ENCODE data around the gene PLVAP.

Gene PLVAP

DNA sequence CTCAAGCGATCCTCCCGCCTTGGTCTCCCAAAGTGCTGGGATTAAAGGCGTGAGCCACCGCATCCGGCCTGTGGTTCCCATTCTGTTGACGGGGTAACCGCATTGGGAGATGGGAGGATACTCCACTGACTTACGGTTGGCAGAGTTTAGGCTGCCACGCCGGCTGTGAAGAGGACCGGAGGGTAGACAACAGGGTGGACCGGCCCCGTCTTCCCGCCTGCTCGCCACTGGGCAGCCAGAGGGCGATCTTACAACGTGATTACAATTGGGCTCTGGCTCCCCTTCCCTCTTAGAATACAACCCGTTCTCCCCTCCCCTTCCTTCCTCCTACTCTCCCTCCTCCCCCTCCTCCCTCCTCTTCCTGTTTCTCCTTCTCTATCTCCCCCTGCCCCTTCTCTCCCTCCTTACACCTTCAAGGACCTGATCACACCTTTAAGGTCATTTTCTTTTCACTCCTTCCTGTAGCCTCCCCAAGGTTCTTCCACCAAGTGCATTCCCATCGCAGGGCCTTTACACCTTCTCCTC lies 17.8 kb upstream of the PLVAP start:
- H3K4me1 ChIP-seq (ENCODE audit: control insufficient read depth, low read depth, low read length) = peaks cover 4% of the 10 kb centered on the region
- no peak overlapping the region for H3K9ac ChIP-seq (ENCODE audit: low read length)
- H3K27me3 ChIP-seq (ENCODE audit: control insufficient read depth, insufficient read depth, low read length) = peaks cover 3% of the 10 kb centered on the region
- H3K9me3 ChIP-seq (ENCODE audit: control insufficient read depth, low read depth, low read length) = no peaks in the 10 kb centered on the region
- H3K36me3 ChIP-seq (ENCODE audit: control insufficient read depth, low read depth, low read length) = no peaks in the 10 kb centered on the region
- peak overlapping the region; percentile 45 for H3K27ac ChIP-seq (ENCODE audit: low read length)
- H3K4me3 ChIP-seq (ENCODE audit: low read length) = no peak overlapping the region

DNA sequence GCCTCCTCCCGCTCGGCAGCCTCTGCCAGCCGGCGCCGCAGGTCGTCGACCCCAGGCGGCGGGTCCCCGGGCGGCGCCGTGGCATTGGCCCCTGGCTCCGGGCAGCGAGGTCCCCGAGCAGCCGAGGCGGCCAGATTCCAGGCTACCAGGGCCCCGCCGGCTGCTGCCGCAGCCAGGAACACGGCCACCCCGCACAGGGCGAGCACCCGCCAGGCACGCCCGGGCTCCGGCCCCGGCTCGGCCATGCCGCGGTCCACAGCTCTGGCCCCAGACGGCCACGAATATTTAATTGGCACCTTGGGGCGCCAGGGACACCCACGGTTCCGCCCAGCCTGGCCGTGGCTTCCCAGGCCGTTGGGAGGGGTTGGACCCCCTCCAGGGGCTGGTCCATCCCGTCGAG lies 16.8 kb upstream of the PLVAP start, which contains the start of gene CCDC194:
Gene CCDC194 (minus strand): TSS at position 283 of the 400 bp plus-strand sequence. CDS start 38 bp downstream, at position 245.
- peaks cover 4% of the 10 kb centered on the region for H3K4me1 ChIP-seq (ENCODE audit: control insufficient read depth, low read depth, low read length)
- H3K9me3 ChIP-seq (ENCODE audit: control insufficient read depth, low read depth, low read length) = peaks cover 5% of the 10 kb centered on the region
- no peak within 1 kb of the TSS for H3K9ac ChIP-seq (ENCODE audit: low read length)
- no peak within 1 kb of the TSS for H3K4me3 ChIP-seq (ENCODE audit: low read length)
- H3K36me3 ChIP-seq (ENCODE audit: control insufficient read depth, low read depth, low read length) = no peaks in the 10 kb centered on the region
- H3K27me3 ChIP-seq (ENCODE audit: control insufficient read depth, insufficient read depth, low read length) = peaks cover 8% of the 10 kb centered on the region
- H3K27ac ChIP-seq (ENCODE audit: low read length) = no peak within 1 kb of the TSS

GRCh38 chr19:17393002-17393401 lies 15.9 kb upstream of the PLVAP start:
- no peak overlapping the region for H3K4me3 ChIP-seq (ENCODE audit: low read length)
- no peaks in the 10 kb centered on the region for H3K36me3 ChIP-seq (ENCODE audit: control insufficient read depth, low read depth, low read length)
- H3K27ac ChIP-seq (ENCODE audit: low read length) = no peak overlapping the region
- H3K9me3 ChIP-seq (ENCODE audit: control insufficient read depth, low read depth, low read length) = peaks cover 5% of the 10 kb centered on the region
- peaks cover 8% of the 10 kb centered on the region for H3K27me3 ChIP-seq (ENCODE audit: control insufficient read depth, insufficient read depth, low read length)
- peaks cover 4% of the 10 kb centered on the region for H3K4me1 ChIP-seq (ENCODE audit: control insufficient read depth, low read depth, low read length)
- no peak overlapping the region for H3K9ac ChIP-seq (ENCODE audit: low read length)

- Histone ChIP-seq H3K4me1 (ENCODE audit: control insufficient read depth, low read depth, low read length) (peaks cover 4% of the 10 kb centered on the region), H3K36me3 (ENCODE audit: control insufficient read depth, low read depth, low read length) (no peaks in the 10 kb centered on the region), H3K9ac (ENCODE audit: low read length) (no peak overlapping the region)
Measured at GRCh38 chr19:17391371-17392151, 14.4 kb upstream of the PLVAP start.

GRCh38 chr19:17390665-17391370 lies 13.7 kb upstream of the PLVAP start:
- Histone ChIP-seq H3K27ac (ENCODE audit: low read length) (no peak overlapping the region), H3K4me1 (ENCODE audit: control insufficient read depth, low read depth, low read length) (peaks cover 4% of the 10 kb centered on the region), H3K36me3 (ENCODE audit: control insufficient read depth, low read depth, low read length) (no peaks in the 10 kb centered on the region), H3K9ac (ENCODE audit: low read length) (no peak overlapping the region), H3K9me3 (ENCODE audit: control insufficient read depth, low read depth, low read length) (peaks cover 5% of the 10 kb centered on the region), H3K27me3 (ENCODE audit: control insufficient read depth, insufficient read depth, low read length) (peaks cover 8% of the 10 kb centered on the region), H3K4me3 (ENCODE audit: low read length) (peak overlapping the region; percentile 80)

More at GRCh38 chr19:17391371-17392151, 14.4 kb upstream of the PLVAP start:
- peaks cover 8% of the 10 kb centered on the region for H3K27me3 ChIP-seq (ENCODE audit: control insufficient read depth, insufficient read depth, low read length)
- H3K9me3 ChIP-seq (ENCODE audit: control insufficient read depth, low read depth, low read length) = peaks cover 5% of the 10 kb centered on the region
- H3K27ac ChIP-seq (ENCODE audit: low read length) = no peak overlapping the region
- peak overlapping the region; percentile 80 for H3K4me3 ChIP-seq (ENCODE audit: low read length)

GRCh38 chr19:17389957-17390664 lies 13.0 kb upstream of the PLVAP start:
- peak overlapping the region; percentile 78 for H3K4me3 ChIP-seq (ENCODE audit: low read length)

DNA sequence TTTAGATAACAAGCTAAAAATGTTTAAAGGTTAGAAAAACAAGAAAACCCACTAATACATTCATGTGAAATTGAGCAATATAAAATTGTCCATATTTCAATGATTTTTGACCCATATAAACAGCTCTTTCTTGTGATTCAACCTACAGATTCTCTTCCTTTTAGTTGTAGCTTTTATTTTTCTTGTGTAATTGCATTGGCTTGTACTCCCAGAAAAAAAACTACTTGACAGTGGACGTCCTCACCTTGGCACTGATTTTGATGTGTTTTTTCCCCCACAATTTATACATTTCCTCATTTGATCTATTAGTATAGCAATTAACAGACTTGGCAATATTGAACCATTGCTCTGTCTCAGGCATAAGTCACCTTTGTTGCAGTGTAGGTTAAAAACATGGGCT lies 12.1 kb upstream of the PLVAP start:
- peaks cover 5% of the 10 kb centered on the region for H3K9me3 ChIP-seq (ENCODE audit: control insufficient read depth, low read depth, low read length)
- no peaks in the 10 kb centered on the region for H3K4me1 ChIP-seq (ENCODE audit: control insufficient read depth, low read depth, low read length)

More at GRCh38 chr19:17389957-17390664, 13.0 kb upstream of the PLVAP start:
- Histone ChIP-seq H3K27ac (ENCODE audit: low read length) (no peak overlapping the region), H3K27me3 (ENCODE audit: control insufficient read depth, insufficient read depth, low read length) (peaks cover 8% of the 10 kb centered on the region), H3K9me3 (ENCODE audit: control insufficient read depth, low read depth, low read length) (peaks cover 5% of the 10 kb centered on the region), H3K9ac (ENCODE audit: low read length) (no peak overlapping the region), H3K36me3 (ENCODE audit: control insufficient read depth, low read depth, low read length) (no peaks in the 10 kb centered on the region), H3K4me1 (ENCODE audit: control insufficient read depth, low read depth, low read length) (peaks cover under 1% of the 10 kb centered on the region)

GRCh38 chr19:17385878-17386611 lies 8.9 kb upstream of the PLVAP start:
- H3K36me3 ChIP-seq (ENCODE audit: control insufficient read depth, low read depth, low read length) = no peaks in the 10 kb centered on the region
- no peak overlapping the region for H3K27ac ChIP-seq (ENCODE audit: low read length)
- peaks cover 8% of the 10 kb centered on the region for H3K27me3 ChIP-seq (ENCODE audit: control insufficient read depth, insufficient read depth, low read length)
- H3K4me1 ChIP-seq (ENCODE audit: control insufficient read depth, low read depth, low read length) = peaks cover 6% of the 10 kb centered on the region
- H3K4me3 ChIP-seq (ENCODE audit: low read length) = no peak overlapping the region
- H3K9ac ChIP-seq (ENCODE audit: low read length) = no peak overlapping the region
- peaks cover 5% of the 10 kb centered on the region for H3K9me3 ChIP-seq (ENCODE audit: control insufficient read depth, low read depth, low read length)

More for the DNA sequence above, 12.1 kb upstream of the PLVAP start:
- H3K4me3 ChIP-seq (ENCODE audit: low read length) = no peak overlapping the region
- H3K27ac ChIP-seq (ENCODE audit: low read length) = no peak overlapping the region
- no peak overlapping the region for H3K9ac ChIP-seq (ENCODE audit: low read length)
- peaks cover 8% of the 10 kb centered on the region for H3K27me3 ChIP-seq (ENCODE audit: control insufficient read depth, insufficient read depth, low read length)
- no peaks in the 10 kb centered on the region for H3K36me3 ChIP-seq (ENCODE audit: control insufficient read depth, low read depth, low read length)

- H3K27me3 ChIP-seq (ENCODE audit: control insufficient read depth, insufficient read depth, low read length) = no peaks in the 10 kb centered on the region
- H3K27ac ChIP-seq (ENCODE audit: low read length) = no peak overlapping the region
- H3K36me3 ChIP-seq (ENCODE audit: control insufficient read depth, low read depth, low read length) = no peaks in the 10 kb centered on the region
- peaks cover 11% of the 10 kb centered on the region for H3K4me1 ChIP-seq (ENCODE audit: control insufficient read depth, low read depth, low read length)
- no peaks in the 10 kb centered on the region for H3K9me3 ChIP-seq (ENCODE audit: control insufficient read depth, low read depth, low read length)
- no peak overlapping the region for H3K9ac ChIP-seq (ENCODE audit: low read length)
- H3K4me3 ChIP-seq (ENCODE audit: low read length) = no peak overlapping the region
Measured at GRCh38 chr19:17380426-17381138, 3.4 kb upstream of the PLVAP start.

DNA sequence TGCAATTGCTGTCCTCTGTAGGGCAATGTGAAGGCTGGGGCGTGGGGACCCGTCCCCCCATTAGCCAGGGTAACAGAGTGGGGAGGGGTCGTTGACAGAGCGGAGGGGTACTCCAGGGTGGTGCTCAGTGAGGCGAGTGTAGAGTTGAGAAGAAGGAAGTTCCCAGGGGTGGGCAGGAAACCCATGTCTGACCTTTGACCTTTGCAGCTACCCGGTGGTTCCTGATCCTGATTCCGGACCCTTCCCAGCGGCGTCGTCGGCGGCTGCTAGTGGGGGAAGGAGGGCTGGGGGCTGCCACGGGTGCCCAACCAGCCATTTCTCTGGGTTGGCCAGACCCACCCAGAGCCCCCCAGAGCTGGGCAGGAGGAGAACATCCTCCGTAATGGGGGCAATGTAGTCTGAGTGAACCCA lies 2.1 kb upstream of the PLVAP start:
- no peaks in the 10 kb centered on the region for H3K27me3 ChIP-seq (ENCODE audit: control insufficient read depth, insufficient read depth, low read length)
- no peaks in the 10 kb centered on the region for H3K36me3 ChIP-seq (ENCODE audit: control insufficient read depth, low read depth, low read length)
- no peak overlapping the region for H3K27ac ChIP-seq (ENCODE audit: low read length)
- H3K4me3 ChIP-seq (ENCODE audit: low read length) = no peak overlapping the region
- H3K9me3 ChIP-seq (ENCODE audit: control insufficient read depth, low read depth, low read length) = no peaks in the 10 kb centered on the region
- no peak overlapping the region for H3K9ac ChIP-seq (ENCODE audit: low read length)
- peaks cover 11% of the 10 kb centered on the region for H3K4me1 ChIP-seq (ENCODE audit: control insufficient read depth, low read depth, low read length)

Data from iPS-18a (cell line).